Measurements from ENCODE around the gene ZSWIM4. TPM values are rescaled to one million over a fixed set of nuclear protein-coding genes. Genes with fewer than 3 reads are reported as not detected.
A peak's percentile ranks its signal among the peaks of the same experiment; 100 is the strongest.

ZSWIM4 gene
- polyA plus RNA-seq, 1 of the 3 experiments (the other 2 are of a cell fraction) = 4.7 TPM

DNA sequence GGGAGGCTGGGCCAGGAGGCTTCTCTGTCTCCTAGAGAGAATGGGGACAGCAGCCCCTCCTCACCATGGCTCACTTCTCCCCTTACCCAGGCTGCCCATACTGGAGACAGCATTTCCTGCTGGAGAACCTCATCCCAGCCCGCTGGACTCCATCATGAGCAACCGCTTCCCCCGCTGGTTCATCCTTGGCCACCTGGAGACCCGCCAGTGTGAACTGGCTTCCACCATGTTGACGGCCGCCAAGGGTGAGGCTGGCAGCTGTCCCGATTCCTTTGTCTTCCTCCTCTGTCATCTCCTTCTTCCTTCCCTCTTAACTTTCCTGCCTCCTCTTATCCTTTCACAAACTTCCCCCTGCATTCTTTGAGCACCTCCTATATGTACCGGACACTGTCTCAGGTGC lies 28.0 kb downstream of the ZSWIM4 start:
- CTCF ChIA-PET = interaction anchor here (1.8 kb wide), 1 partner anchor 40 kb away, joined by 9 read pairs; no protein-coding TSS in a partner anchor
- no peaks in the 10 kb centered on the region for H3K9me2 ChIP-seq
- H3K9ac ChIP-seq = no peak overlapping the region
- POLR2A ChIA-PET = no interaction called here
- no peak overlapping the region for H2AFZ ChIP-seq (ENCODE audit: low read depth)
- peaks cover 21% of the 10 kb centered on the region for H4K20me1 ChIP-seq (ENCODE audit: insufficient read depth)
- TF ChIP-seq, protein P1, sequence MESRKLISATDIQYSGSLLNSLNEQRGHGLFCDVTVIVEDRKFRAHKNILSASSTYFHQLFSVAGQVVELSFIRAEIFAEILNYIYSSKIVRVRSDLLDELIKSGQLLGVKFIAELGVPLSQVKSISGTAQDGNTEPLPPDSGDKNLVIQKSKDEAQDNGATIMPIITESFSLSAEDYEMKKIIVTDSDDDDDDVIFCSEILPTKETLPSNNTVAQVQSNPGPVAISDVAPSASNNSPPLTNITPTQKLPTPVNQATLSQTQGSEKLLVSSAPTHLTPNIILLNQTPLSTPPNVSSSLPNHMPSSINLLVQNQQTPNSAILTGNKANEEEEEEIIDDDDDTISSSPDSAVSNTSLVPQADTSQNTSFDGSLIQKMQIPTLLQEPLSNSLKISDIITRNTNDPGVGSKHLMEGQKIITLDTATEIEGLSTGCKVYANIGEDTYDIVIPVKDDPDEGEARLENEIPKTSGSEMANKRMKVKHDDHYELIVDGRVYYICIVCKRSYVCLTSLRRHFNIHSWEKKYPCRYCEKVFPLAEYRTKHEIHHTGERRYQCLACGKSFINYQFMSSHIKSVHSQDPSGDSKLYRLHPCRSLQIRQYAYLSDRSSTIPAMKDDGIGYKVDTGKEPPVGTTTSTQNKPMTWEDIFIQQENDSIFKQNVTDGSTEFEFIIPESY (IDR thresholded peaks at IDR 0.05; ENCODE audit: borderline replicate concordance, low read depth) = no peak
- TF ChIP-seq POLR2AphosphoS5 (IDR thresholded peaks at IDR 0.05; ENCODE audit: low read depth, low read length) = no peak
- no peak for TF ChIP-seq TCF12 (IDR thresholded peaks at IDR 0.05)
- TF ChIP-seq EZH2phosphoT487 (IDR thresholded peaks at IDR 0.05; ENCODE audit: borderline replicate concordance, low read depth) = no peak
- TF ChIP-seq GATA2 (CRISPR knock-in tag; IDR thresholded peaks at IDR 0.05) = no peak
- TF ChIP-seq YY1 (IDR thresholded peaks at IDR 0.05; ENCODE audit: low read depth) = no peak
- TF ChIP-seq GABPA (IDR thresholded peaks at IDR 0.05; ENCODE audit: low read depth) = no peak
- no peak for TF ChIP-seq SMC3 (IDR thresholded peaks at IDR 0.05; ENCODE audit: low read depth, low read length)
- TF ChIP-seq RAD21 (IDR thresholded peaks at IDR 0.05; ENCODE audit: low read length) = no peak
- TF ChIP-seq JUND (IDR thresholded peaks at IDR 0.05) = no peak
- no peak for TF ChIP-seq NRF1 (IDR thresholded peaks at IDR 0.05; ENCODE audit: low read depth, low read length)
- TF ChIP-seq MEF2A (IDR thresholded peaks at IDR 0.05; ENCODE audit: borderline replicate concordance, low read depth) = no peak
- TF ChIP-seq TEAD4 (IDR thresholded peaks at IDR 0.05; ENCODE audit: borderline replicate concordance, insufficient read depth) = no peak
- H3F3A ChIP-seq (replicated peaks; ENCODE audit: insufficient read depth) = peaks cover 56% of the 10 kb centered on the region
- H3K4me3 ChIP-seq (ENCODE audit: low read depth in 2 of 2, low read length in 1 of 2) = no peak overlapping the region
- peaks cover 22 to 33% of the 10 kb centered on the region in 2 experiments for H3K36me3 ChIP-seq (replicated peaks in 1 of 2; ENCODE audit: control insufficient read depth in 1 of 2, insufficient read depth in 2 of 2, low read length in 1 of 2)
- no peaks in the 10 kb centered on the region for H3K79me2 ChIP-seq (ENCODE audit: insufficient read depth)
- peaks cover 0 to 8% of the 10 kb centered on the region in 2 experiments; a peak in 2 of 4 replicates for H3K4me1 ChIP-seq (ENCODE audit: control insufficient read depth in 1 of 2, insufficient read depth in 2 of 2, low read depth in 1 of 2, low read length in 1 of 2)
- WGBS (ENCODE audit: low lambda C conversion rate) = 95% methylated on average over 8 of the region's 8 CpGs
- H3K9me3 ChIP-seq = no peaks in the 10 kb centered on the region
- H3K27ac ChIP-seq (ENCODE audit: low read depth in 2 of 2, low read length in 1 of 2) = peak overlapping the region; percentile 29 to 55; a peak in 3 of 4 replicates
- no peaks in the 10 kb centered on the region for H3K27me3 ChIP-seq (ENCODE audit: insufficient read depth)
- H3K4me2 ChIP-seq = no peak overlapping the region
- no peak for DNase-seq

DNA sequence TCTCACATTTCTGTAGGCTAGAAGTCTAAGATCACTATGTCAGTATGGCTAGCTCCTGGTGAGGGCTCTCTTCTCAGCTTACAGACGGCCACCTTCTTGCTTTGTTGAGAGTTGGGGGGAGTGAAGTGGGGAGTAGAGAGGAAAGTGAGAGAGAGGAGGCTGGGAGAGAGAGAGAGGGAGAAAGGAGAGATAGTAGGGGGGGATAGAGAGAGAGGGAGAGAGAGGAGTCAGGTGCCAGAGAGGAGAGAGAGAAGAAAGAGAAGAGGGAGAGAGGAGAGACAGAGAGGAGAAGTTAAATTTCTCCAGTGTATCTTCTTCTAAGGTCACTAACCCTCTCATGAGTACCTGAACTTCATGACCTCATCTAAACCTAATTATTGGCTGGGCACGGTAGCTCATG lies 28.7 kb downstream of the ZSWIM4 start:
- 87% methylated on average over 2 of the region's 2 CpGs for WGBS (ENCODE audit: low lambda C conversion rate)
- POLR2A ChIA-PET = no interaction called here
- H3K4me1 ChIP-seq (ENCODE audit: control insufficient read depth in 1 of 2, insufficient read depth in 2 of 2, low read depth in 1 of 2, low read length in 1 of 2) = peaks cover 0 to 8% of the 10 kb centered on the region in 2 experiments; a peak in 2 of 4 replicates
- no peak for TF ChIP-seq FOXM1 (IDR thresholded peaks at IDR 0.05; ENCODE audit: low read depth)
- TF ChIP-seq, protein P2, sequence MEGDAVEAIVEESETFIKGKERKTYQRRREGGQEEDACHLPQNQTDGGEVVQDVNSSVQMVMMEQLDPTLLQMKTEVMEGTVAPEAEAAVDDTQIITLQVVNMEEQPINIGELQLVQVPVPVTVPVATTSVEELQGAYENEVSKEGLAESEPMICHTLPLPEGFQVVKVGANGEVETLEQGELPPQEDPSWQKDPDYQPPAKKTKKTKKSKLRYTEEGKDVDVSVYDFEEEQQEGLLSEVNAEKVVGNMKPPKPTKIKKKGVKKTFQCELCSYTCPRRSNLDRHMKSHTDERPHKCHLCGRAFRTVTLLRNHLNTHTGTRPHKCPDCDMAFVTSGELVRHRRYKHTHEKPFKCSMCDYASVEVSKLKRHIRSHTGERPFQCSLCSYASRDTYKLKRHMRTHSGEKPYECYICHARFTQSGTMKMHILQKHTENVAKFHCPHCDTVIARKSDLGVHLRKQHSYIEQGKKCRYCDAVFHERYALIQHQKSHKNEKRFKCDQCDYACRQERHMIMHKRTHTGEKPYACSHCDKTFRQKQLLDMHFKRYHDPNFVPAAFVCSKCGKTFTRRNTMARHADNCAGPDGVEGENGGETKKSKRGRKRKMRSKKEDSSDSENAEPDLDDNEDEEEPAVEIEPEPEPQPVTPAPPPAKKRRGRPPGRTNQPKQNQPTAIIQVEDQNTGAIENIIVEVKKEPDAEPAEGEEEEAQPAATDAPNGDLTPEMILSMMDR (IDR thresholded peaks at IDR 0.05) = no peak
- TF ChIP-seq, protein P3, sequence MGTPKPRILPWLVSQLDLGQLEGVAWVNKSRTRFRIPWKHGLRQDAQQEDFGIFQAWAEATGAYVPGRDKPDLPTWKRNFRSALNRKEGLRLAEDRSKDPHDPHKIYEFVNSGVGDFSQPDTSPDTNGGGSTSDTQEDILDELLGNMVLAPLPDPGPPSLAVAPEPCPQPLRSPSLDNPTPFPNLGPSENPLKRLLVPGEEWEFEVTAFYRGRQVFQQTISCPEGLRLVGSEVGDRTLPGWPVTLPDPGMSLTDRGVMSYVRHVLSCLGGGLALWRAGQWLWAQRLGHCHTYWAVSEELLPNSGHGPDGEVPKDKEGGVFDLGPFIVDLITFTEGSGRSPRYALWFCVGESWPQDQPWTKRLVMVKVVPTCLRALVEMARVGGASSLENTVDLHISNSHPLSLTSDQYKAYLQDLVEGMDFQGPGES (IDR thresholded peaks at IDR 0.05; ENCODE audit: low read depth, low read length) = no peak
- no peak for TF ChIP-seq MEF2A (IDR thresholded peaks at IDR 0.05; ENCODE audit: borderline replicate concordance, low read depth)
- TF ChIP-seq SIN3A (IDR thresholded peaks at IDR 0.05; ENCODE audit: borderline replicate concordance, low read depth, low read length) = no peak
- no peak for TF ChIP-seq TCF12 (IDR thresholded peaks at IDR 0.05)
- TF ChIP-seq POLR2AphosphoS5 (IDR thresholded peaks at IDR 0.05; ENCODE audit: low read depth, low read length) = no peak
- TF ChIP-seq, protein P4, sequence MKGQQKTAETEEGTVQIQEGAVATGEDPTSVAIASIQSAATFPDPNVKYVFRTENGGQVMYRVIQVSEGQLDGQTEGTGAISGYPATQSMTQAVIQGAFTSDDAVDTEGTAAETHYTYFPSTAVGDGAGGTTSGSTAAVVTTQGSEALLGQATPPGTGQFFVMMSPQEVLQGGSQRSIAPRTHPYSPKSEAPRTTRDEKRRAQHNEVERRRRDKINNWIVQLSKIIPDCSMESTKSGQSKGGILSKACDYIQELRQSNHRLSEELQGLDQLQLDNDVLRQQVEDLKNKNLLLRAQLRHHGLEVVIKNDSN (IDR thresholded peaks at IDR 0.05; ENCODE audit: borderline replicate concordance, low read depth) = no peak
- no peak for TF ChIP-seq JUND (IDR thresholded peaks at IDR 0.05)
- TF ChIP-seq, protein P1 (IDR thresholded peaks at IDR 0.05; ENCODE audit: borderline replicate concordance, low read depth) = no peak

More for the DNA sequence above, 28.7 kb downstream of the ZSWIM4 start:
- Histone ChIP-seq H3K9me2 (no peaks in the 10 kb centered on the region), H4K20me1 (ENCODE audit: insufficient read depth) (peaks cover 27% of the 10 kb centered on the region), H3K27me3 (ENCODE audit: insufficient read depth) (no peaks in the 10 kb centered on the region), H3K27ac (ENCODE audit: low read depth in 2 of 2, low read length in 1 of 2) (0 out of 4 replicates have a peak overlapping the region, but pooled peaks of 1 of the 2 experiments have one; percentile 55), H3F3A (replicated peaks; ENCODE audit: insufficient read depth) (peaks cover 62% of the 10 kb centered on the region), H3K9me3 (no peaks in the 10 kb centered on the region), H3K4me3 (ENCODE audit: low read depth in 2 of 2, low read length in 1 of 2) (no peak overlapping the region), H3K9ac (no peak overlapping the region), H3K79me2 (ENCODE audit: insufficient read depth) (no peaks in the 10 kb centered on the region), H2AFZ (ENCODE audit: low read depth) (no peak overlapping the region), H3K4me2 (no peak overlapping the region), H3K36me3 (replicated peaks in 1 of 2; ENCODE audit: control insufficient read depth in 1 of 2, insufficient read depth in 2 of 2, low read length in 1 of 2) (peaks cover 22 to 37% of the 10 kb centered on the region in 2 experiments)
- DNase-seq = no peak
- CTCF ChIA-PET = interaction anchor here (0.6 to 2.7 kb wide), 4 partner anchors 12 to 249 kb away, joined by 3 to 13 read pairs (median 6); no protein-coding TSS in a partner anchor

All from SK-N-SH (cell line).